Ishikawa (cell line): ENCODE measurements around the gene ALDH1L1.

Experiments used
- NFIC ChIP-seq: IDR thresholded peaks from 2 replicates; pipeline ENCODE4 v1.6.1; 2012
- TAF1 ChIP-seq: IDR thresholded peaks from 2 replicates; pipeline ENCODE4 v1.6.1; 2012; ENCODE audit warnings: low read depth, mild to moderate bottlenecking
- YY1 ChIP-seq: IDR thresholded peaks from 2 replicates; pipeline ENCODE4 v1.6.1; 2012; ENCODE audit warnings: low read depth

- TF ChIP-seq YY1 (no peak), NFIC (no peak), TAF1 (no peak)
Measured at GRCh38 chr3:126111126-126111551, 69.2 kb downstream of the ALDH1L1 start.
